Pulmonary artery endothelial cell (primary cell): ENCODE measurements around the gene NDUFA1. TPM values are rescaled to one million over a fixed set of nuclear protein-coding genes. Genes with fewer than 3 reads are reported as not detected.
"Not testable (repeated sequence)": the region's sequence is repeated elsewhere in the genome, so short reads cannot be mapped to it uniquely, and the experiment has no call there.

ENCODE experiments used
- DNase-seq: peaks from one replicate; pipeline ENCODE4 v3.0.0-alpha.2; 2011; ENCODE audit warnings: low read depth, low spot score
- total RNA-seq: library from RNA; depleted of rRNA; stranded (reverse); fragments of >200 nt; gene quantifications from 2 replicates; pipeline ENCODE4 v1.2.3, GENCODE V29; 2014

NDUFA1 gene
- 68.0 and 100 TPM in 2 replicates for total RNA-seq

DNA sequence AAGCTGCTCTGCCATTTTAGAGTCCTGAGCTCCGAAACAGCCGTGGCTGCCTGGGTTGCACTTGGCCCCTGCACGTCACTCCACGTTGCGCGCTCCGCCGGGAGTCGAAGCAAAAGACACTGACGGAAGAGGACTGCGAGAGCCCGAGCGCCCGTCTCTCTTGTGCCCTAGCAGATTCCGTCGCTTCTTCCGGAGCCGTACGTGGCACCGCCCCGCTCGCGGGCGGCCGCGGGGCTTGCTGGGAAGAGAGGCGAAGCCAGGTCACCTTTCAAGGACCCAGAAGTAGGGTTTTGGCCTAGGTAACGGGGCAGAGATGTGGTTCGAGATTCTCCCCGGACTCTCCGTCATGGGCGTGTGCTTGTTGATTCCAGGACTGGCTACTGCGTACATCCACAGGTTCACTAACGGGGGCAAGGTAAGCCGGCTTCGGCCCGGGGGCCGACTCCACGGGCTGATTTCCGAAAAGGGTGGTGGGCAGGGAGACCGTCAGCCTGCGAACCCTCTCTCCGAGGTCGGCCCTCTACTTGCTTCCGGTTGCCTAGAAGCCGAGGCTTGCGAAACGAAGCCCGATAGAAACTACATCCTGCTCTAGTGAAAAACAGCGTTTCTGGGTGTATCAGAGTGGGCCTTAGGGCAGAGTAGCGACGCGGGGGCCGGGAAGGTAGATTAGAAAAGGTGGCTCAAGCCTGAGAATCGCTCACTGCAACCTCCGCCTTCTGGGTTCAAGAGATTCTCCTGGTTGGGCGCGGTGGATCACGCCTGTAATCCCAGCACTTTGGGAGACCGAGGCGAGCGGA, at the start of gene NDUFA1, which contains the start of gene RNF113A:
Gene NDUFA1 (plus strand): TSS at position 234 of the 797 bp plus-strand sequence. CDS start 80 bp downstream, at position 314.
Gene RNF113A (minus strand): TSS at position 135 of the 797 bp plus-strand sequence. CDS start 120 bp downstream, at position 15.
- no peak for DNase-seq

GRCh38 chrX:119824221-119824620, 47.4 kb upstream of the NDUFA1 start:
- DNase-seq, result not testable (repeated sequence)

DNA sequence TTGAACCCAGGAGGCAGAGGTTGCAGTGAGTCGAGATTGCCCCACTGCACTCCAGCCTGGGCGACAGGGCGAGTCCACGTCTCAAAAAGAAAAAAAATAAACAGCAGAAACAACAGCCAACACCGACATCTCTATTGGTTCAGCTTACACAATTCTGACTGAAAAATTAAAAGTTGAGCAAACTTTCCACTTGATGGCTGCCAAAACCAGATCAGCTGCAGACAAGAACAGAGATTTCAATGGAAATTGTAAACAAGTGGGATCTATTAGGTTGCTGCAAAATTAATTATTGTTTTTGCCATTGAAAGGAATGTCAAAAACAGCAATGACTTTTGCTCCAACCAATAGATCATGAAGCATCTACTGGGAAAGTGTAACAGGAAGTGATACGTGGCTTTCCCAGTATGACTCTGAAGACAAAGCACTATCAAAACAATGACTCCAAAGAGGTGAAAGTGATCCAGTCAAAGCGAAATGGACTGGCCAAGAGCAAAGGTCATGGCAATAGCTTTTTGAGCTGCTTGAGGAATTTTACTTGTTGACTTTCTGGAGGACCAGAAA, 45.2 kb upstream of the NDUFA1 start:
- peak; percentile 60 for DNase-seq

- no peak for DNase-seq
Measured at GRCh38 chrX:119828446-119828845, 43.2 kb upstream of the NDUFA1 start.

DNA sequence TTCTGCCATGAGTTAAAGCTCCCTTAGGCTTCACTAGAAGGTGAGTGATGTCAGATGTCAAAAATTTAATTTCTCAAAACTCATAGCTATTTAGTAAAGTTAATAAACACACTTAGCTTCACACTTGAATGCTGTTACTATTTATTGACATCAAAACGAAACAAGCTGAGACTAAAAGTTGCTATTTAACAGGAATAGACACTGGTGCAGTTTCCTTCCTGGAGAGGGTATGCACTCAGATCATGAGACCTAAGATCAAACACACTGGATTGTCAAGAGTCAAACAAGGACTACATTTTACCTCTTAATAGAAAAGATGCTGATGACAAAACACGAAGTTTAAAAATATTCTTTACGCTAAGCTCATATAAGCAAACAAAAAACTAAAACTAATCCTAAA, 37.7 kb upstream of the NDUFA1 start:
- no peak for DNase-seq

DNA sequence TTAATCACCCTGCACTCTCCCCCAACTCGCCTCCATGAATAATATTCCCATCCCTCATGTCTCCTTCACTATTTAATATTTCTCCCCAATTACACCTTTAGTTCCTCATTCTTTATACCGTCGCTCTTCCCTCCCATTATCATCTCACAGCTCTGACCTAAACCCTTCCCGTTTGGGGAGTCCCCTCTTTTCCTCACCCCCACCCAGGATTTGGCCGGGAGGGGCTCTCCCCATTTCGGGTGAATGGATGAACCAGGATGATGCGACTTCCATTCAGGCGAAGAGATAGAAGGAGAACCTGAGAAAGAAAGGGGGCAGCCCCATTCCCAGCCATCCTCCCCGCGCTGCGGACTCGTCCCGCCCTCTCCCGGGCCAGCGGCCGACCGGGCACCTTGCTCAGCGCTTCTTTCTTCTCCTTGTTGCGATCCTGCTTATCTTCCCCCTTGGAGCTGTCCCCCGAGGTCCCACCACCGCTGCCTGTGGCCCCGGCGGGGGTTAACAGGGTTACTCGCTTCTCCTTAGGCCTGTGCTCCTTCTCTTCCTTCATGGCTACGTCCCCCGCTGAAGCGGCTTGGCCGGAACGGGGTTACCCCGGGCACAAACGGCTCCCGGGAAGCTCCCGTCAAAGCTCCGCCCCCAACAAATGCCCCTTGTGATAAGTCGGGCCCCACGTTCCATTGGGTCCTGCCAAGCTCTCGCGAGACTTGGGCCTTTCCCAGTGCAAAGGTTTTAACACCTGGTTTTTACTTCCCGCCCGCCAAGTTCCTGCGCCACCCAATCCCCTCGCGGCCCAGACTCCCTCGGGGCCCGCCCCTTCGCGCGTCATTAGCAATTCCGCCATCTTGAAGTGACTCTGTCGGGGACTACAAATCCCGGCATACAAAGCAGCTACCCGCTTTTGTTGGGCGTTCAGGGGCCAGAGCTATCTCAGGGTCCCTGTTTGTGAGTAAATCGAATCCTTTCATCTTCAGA, 19.0 kb upstream of the NDUFA1 start, which contains the start of gene UPF3B:
Gene UPF3B (minus strand): TSS at position 582 of the 972 bp plus-strand sequence. CDS start 35 bp downstream, at position 547.
- peak; percentile 90 for DNase-seq

GRCh38 chrX:119853444-119853843, 18.2 kb upstream of the NDUFA1 start:
- DNase-seq, result no peak

- no peak for DNase-seq
Measured at GRCh38 chrX:119870626-119871131, 953 bp upstream of the NDUFA1 start.

- no peak for DNase-seq
Measured at GRCh38 chrX:119871245-119871598, 410 bp upstream of the NDUFA1 start.

DNA sequence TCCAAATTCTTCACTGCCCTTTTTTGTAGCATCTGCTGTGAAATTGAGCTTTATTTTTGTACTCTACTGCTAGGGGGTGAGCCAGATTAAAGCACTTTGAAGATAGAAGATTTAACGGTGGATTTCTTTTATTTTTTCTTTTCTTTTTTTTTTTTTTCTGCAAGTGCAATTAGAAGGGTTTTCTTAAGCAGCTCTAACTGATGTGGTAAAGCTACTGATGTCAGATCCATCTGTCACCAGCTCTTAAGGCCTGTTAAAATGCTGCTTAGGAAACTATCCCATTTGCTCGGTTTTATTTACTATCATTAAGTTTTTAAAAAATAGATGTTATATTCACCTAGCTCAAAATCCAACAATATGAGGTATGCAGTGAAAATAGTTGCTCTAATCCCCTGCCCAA, 7.1 kb downstream of the NDUFA1 start:
- no peak for DNase-seq

GRCh38 chrX:119880076-119880475, 8.4 kb downstream of the NDUFA1 start:
- DNase-seq, result no peak

DNA sequence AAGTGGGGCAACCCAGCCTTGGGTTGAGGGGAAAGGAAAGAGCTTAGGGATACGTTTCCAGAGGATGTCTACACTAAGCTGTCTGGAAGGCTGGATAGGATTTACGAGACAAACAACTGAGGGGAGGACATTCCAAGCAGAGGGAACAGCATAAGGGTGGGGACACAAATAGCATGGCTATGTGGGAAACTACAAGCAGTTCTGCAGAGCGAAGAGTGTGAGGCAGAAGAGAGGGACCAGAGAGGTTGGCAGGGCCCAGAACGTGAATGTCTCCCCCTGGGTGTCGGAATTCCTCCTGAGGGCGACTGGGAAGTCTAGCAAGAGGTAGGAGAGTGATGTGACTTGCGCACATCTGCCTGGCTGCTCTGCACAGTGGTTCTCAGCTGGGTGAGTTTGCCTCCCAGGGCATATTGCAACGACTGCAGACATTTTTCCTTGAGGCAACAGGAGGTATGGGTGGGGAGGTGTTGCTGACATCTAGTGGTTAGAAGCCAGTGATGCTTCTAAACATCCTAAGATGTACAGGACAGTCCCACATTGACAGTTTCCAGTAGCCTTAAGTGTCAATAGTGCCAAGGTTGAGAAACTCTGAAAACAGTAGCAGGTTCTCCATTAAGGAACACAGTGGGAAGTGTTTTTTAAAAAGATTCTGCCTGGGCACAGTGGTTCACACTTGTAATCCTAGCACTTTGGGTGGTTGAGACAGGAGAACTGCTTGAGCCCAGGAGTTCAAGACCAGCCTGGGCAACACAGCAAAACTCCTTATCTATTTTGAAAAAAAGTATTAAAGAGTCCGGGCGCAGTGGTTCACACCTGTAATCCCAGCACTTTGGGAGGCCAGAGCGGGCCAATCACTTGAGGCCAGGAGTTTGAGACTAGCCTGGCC, 9.2 kb downstream of the NDUFA1 start:
- peak; percentile 17 for DNase-seq

- DNase-seq, result no peak
Measured at GRCh38 chrX:119885554-119886428, 14.2 kb downstream of the NDUFA1 start.

DNA sequence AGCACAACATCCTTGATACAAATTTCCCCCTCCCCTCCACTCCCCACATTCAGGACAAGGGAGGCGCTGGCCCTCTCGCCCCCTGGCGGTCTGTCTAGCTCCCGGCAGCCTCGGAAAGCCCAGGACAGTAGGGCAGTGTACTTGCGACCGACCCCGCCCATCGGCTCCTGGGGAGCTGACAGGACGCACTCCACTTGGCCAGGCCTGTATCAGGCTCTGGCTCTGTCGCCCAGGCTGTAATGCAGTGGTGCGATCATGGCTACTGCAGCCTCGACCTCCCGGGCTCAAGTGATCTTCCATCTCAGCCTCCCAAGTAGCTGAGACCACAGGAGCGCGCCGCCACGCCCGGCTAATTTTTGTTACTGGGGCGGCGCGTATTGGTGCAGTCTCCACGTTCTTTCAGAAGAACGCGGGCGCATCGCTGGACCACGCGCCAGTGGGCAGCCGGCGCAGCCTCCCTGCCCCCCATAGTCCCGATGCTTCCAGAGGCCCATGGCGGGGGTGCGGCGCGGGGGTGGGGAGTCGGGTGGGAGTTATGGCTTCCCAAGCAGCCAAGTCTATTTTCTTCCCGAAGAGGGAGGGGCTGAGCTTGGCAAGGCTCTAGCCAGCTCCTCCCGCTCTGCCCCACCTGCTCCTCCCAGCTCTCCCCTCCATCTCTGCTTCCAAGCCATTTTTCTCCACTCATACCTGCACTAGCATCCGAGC, 16.2 kb downstream of the NDUFA1 start:
- DNase-seq, result no peak

GRCh38 chrX:119890626-119891025, 19.0 kb downstream of the NDUFA1 start:
- not testable (repeated sequence) for DNase-seq

GRCh38 chrX:119891961-119892692, 20.5 kb downstream of the NDUFA1 start:
- DNase-seq, result not testable (repeated sequence)

DNA sequence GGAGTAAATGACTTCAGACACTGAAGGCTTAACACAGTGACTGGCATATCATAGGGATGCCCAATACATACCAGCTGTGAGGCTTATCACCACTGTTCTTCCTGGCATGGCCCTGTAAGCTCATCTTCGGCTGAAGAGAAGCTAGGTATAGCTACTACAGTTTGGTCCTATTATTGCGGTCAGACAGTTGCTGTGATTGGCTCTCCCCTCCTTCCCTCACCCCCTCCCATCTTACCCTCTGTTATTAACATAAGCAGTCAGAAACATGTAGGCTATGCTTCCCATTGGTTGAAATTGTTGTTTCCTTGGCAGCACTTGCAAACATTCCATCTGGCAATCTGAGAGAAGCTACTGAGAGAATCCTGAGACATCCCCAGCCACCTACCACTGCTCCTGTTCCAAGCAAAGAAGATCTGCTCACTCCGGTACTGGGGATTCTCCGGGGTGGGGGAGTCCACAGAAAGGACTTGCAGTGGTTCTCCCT, 24.3 kb downstream of the NDUFA1 start, which contains the start of gene AKAP14:
Gene AKAP14 (plus strand): TSS at position 51 of the 484 bp plus-strand sequence. CDS start 7,331 bp downstream, outside the sequence.
- DNase-seq, result no peak

- no peak for DNase-seq
Measured at GRCh38 chrX:119899125-119899524, 27.5 kb downstream of the NDUFA1 start.
